ENCODE results near the gene ADH7.

The ADH7 gene

DNA sequence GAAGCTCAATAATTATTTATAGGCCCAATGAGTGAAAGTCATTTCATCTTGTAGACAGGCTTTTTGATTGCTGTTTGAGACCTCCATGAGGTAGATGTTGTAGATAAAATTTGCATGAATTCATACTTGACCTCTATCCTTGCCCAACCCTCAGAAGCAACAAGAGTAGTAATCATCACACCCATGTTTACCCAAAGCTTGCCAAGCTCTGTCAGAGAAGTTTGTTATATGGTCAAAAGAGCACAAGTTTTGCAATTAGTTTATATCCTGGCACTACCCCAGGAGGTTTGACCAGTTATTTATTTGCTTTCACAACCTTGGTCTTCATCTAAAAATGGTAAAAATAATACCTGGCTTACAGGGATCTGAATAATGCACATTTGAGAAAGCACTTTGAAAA lies 20.7 kb downstream of the ADH7 start:
- Histone ChIP-seq H4K20me1 (ENCODE audit: insufficient read depth, low read length) (no peaks in the 10 kb centered on the region), H3K27ac (ENCODE audit: low read length) (no peak overlapping the region), H3K4me1 (ENCODE audit: low read length) (no peaks in the 10 kb centered on the region)

DNA sequence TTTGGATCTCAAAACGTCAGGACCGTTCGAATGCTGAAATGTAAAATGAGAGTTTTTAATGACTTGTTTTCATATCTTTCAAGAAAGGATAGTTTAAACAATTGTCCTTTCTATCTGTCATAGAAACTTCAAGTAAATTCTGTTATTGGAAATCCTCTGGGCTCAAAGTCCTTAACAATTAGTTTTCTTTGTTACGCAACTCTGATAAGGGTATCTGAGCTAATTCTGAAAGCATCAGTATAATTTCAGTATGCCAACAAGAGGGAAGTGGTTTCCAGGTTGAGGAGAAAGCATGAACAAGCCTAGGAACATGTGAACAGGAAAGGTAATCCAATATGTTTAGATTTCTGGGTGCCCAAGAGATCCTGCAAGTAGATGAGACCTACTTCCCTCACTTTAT lies 22.0 kb downstream of the ADH7 start:
- no peak for DNase-seq
- no peaks in the 10 kb centered on the region for H3F3A ChIP-seq (ENCODE audit: insufficient read depth, low read length)
- no peak overlapping the region for H3K27ac ChIP-seq (ENCODE audit: low read length)

More for the DNA sequence above, 20.7 kb downstream of the ADH7 start:
- H3K4me3 ChIP-seq (ENCODE audit: low read length): no peak overlapping the region
- TF ChIP-seq EZH2 (optimal IDR thresholded peaks at IDR 0.05; ENCODE audit: low read depth, low read length): no peak
- TF ChIP-seq EZH2phosphoT487 (IDR thresholded peaks at IDR 0.05; ENCODE audit: low read length): no peak
- TF ChIP-seq, protein P1, sequence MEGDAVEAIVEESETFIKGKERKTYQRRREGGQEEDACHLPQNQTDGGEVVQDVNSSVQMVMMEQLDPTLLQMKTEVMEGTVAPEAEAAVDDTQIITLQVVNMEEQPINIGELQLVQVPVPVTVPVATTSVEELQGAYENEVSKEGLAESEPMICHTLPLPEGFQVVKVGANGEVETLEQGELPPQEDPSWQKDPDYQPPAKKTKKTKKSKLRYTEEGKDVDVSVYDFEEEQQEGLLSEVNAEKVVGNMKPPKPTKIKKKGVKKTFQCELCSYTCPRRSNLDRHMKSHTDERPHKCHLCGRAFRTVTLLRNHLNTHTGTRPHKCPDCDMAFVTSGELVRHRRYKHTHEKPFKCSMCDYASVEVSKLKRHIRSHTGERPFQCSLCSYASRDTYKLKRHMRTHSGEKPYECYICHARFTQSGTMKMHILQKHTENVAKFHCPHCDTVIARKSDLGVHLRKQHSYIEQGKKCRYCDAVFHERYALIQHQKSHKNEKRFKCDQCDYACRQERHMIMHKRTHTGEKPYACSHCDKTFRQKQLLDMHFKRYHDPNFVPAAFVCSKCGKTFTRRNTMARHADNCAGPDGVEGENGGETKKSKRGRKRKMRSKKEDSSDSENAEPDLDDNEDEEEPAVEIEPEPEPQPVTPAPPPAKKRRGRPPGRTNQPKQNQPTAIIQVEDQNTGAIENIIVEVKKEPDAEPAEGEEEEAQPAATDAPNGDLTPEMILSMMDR (IDR thresholded peaks at IDR 0.05; ENCODE audit: low read length): no peak
- no peaks in the 10 kb centered on the region for H3F3A ChIP-seq (ENCODE audit: insufficient read depth, low read length)
- no peaks in the 10 kb centered on the region for H3K9me3 ChIP-seq (replicated peaks; ENCODE audit: insufficient read depth, low read length)
- H3K9ac ChIP-seq (ENCODE audit: low read length): no peak overlapping the region
- H3K9me2 ChIP-seq (replicated peaks; ENCODE audit: insufficient read depth, low read length): no peaks in the 10 kb centered on the region
- no peak for DNase-seq
- H2AFZ ChIP-seq (ENCODE audit: low read length): no peak overlapping the region
- H3K4me2 ChIP-seq (ENCODE audit: low read depth, low read length): no peak overlapping the region
- H3K36me3 ChIP-seq (replicated peaks; ENCODE audit: insufficient read depth, low read length): no peaks in the 10 kb centered on the region
- no peaks in the 10 kb centered on the region for H3K27me3 ChIP-seq (replicated peaks; ENCODE audit: insufficient read depth, low read length)
- H3K79me2 ChIP-seq (ENCODE audit: low read length): no peaks in the 10 kb centered on the region

DNA sequence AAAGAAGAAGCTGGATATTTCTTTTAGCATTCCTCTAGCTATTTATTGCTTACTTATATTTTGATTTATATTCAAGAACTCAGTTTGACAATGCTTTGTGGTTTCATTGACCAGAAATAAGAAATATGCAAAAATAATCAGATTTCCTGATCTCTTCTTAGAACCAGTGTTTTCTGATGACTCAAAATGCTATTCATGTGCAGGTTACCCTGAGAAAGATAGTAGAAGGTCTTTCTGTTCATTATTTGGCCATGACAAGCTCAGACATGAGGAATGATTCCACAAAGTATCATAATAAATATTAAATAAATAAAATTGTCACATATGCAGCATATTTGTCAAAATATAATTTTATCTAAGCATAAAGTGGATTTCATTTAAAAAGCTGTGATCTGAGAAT lies 24.1 kb downstream of the ADH7 start:
- Histone ChIP-seq H3K9me3 (replicated peaks; ENCODE audit: insufficient read depth, low read length) (no peaks in the 10 kb centered on the region), H3K27ac (ENCODE audit: low read length) (no peak overlapping the region), H2AFZ (ENCODE audit: low read length) (no peak overlapping the region), H3K36me3 (replicated peaks; ENCODE audit: insufficient read depth, low read length) (no peaks in the 10 kb centered on the region), H3K79me2 (ENCODE audit: low read length) (no peaks in the 10 kb centered on the region), H3K4me1 (ENCODE audit: low read length) (no peaks in the 10 kb centered on the region), H3K9ac (ENCODE audit: low read length) (no peak overlapping the region), H3K27me3 (replicated peaks; ENCODE audit: insufficient read depth, low read length) (no peaks in the 10 kb centered on the region), H3F3A (ENCODE audit: insufficient read depth, low read length) (no peaks in the 10 kb centered on the region), H3K4me3 (ENCODE audit: low read length) (no peak overlapping the region), H3K4me2 (ENCODE audit: low read depth, low read length) (no peak overlapping the region), H3K9me2 (replicated peaks; ENCODE audit: insufficient read depth, low read length) (no peaks in the 10 kb centered on the region), H4K20me1 (ENCODE audit: insufficient read depth, low read length) (no peaks in the 10 kb centered on the region)
- TF ChIP-seq EZH2 (optimal IDR thresholded peaks at IDR 0.05; ENCODE audit: low read depth, low read length) (no peak), EZH2phosphoT487 (IDR thresholded peaks at IDR 0.05; ENCODE audit: low read length) (no peak)
- TF ChIP-seq, protein P1 (IDR thresholded peaks at IDR 0.05; ENCODE audit: low read length): no peak
- no peak for DNase-seq

More for the DNA sequence above, 22.0 kb downstream of the ADH7 start:
- no peak overlapping the region for H3K4me2 ChIP-seq (ENCODE audit: low read depth, low read length)
- TF ChIP-seq EZH2 (optimal IDR thresholded peaks at IDR 0.05; ENCODE audit: low read depth, low read length) (no peak), EZH2phosphoT487 (IDR thresholded peaks at IDR 0.05; ENCODE audit: low read length) (no peak)
- TF ChIP-seq, protein P1 (IDR thresholded peaks at IDR 0.05; ENCODE audit: low read length): no peak
- no peaks in the 10 kb centered on the region for H3K9me2 ChIP-seq (replicated peaks; ENCODE audit: insufficient read depth, low read length)
- no peaks in the 10 kb centered on the region for H3K9me3 ChIP-seq (replicated peaks; ENCODE audit: insufficient read depth, low read length)
- H3K27me3 ChIP-seq (replicated peaks; ENCODE audit: insufficient read depth, low read length): no peaks in the 10 kb centered on the region
- no peaks in the 10 kb centered on the region for H3K79me2 ChIP-seq (ENCODE audit: low read length)
- no peak overlapping the region for H3K4me3 ChIP-seq (ENCODE audit: low read length)
- H3K4me1 ChIP-seq (ENCODE audit: low read length): no peaks in the 10 kb centered on the region
- H4K20me1 ChIP-seq (ENCODE audit: insufficient read depth, low read length): no peaks in the 10 kb centered on the region
- no peak overlapping the region for H2AFZ ChIP-seq (ENCODE audit: low read length)
- H3K9ac ChIP-seq (ENCODE audit: low read length): no peak overlapping the region
- H3K36me3 ChIP-seq (replicated peaks; ENCODE audit: insufficient read depth, low read length): no peaks in the 10 kb centered on the region
